ENCODE results near the gene CPHXL. TPM values are rescaled to one million over a fixed set of nuclear protein-coding genes. Genes with fewer than 3 reads are reported as not detected.

CPHXL gene
- total RNA-seq, 1 experiment from 2014 or later = not detected

GRCh38 chr16:75710344-75710743 is 15.9 kb downstream of the CPHXL start:
- CTCF ChIA-PET = no interaction called here
- BruUV-seq (replicated peaks) = no TSS peak
- H3K9me3 Mint-ChIP-seq (ENCODE audit: low read depth, unreplicated experiment) = no peaks in the 10 kb centered on the region
- peaks cover 74% of the 10 kb centered on the region for H3K27me3 Mint-ChIP-seq (ENCODE audit: unreplicated experiment)
- H3K4me3 Mint-ChIP-seq (ENCODE audit: low read depth, unreplicated experiment) = no peak overlapping the region
- no peak overlapping the region for H3K27ac Mint-ChIP-seq (ENCODE audit: unreplicated experiment)
- DNase-seq = no peak
- intact Hi-C loops (cut with micrococcal nuclease; ENCODE audit: unreplicated experiment) = no loop called here
- no peaks in the 10 kb centered on the region for H3K36me3 Mint-ChIP-seq (ENCODE audit: insufficient read depth, unreplicated experiment)
- TF ChIP-seq, protein P1, sequence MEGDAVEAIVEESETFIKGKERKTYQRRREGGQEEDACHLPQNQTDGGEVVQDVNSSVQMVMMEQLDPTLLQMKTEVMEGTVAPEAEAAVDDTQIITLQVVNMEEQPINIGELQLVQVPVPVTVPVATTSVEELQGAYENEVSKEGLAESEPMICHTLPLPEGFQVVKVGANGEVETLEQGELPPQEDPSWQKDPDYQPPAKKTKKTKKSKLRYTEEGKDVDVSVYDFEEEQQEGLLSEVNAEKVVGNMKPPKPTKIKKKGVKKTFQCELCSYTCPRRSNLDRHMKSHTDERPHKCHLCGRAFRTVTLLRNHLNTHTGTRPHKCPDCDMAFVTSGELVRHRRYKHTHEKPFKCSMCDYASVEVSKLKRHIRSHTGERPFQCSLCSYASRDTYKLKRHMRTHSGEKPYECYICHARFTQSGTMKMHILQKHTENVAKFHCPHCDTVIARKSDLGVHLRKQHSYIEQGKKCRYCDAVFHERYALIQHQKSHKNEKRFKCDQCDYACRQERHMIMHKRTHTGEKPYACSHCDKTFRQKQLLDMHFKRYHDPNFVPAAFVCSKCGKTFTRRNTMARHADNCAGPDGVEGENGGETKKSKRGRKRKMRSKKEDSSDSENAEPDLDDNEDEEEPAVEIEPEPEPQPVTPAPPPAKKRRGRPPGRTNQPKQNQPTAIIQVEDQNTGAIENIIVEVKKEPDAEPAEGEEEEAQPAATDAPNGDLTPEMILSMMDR (IDR thresholded peaks at IDR 0.05; ENCODE audit: unreplicated experiment) = no peak
- no peaks in the 10 kb centered on the region for H3K4me1 Mint-ChIP-seq (ENCODE audit: low read depth, unreplicated experiment)

GRCh38 chr16:75703306-75703705 is 23.0 kb downstream of the CPHXL start:
- Mint-ChIP-seq H3K27me3 (ENCODE audit: unreplicated experiment) (peaks cover 29% of the 10 kb centered on the region), H3K9me3 (ENCODE audit: low read depth, unreplicated experiment) (no peaks in the 10 kb centered on the region), H3K36me3 (ENCODE audit: insufficient read depth, unreplicated experiment) (no peaks in the 10 kb centered on the region), H3K27ac (ENCODE audit: unreplicated experiment) (no peak overlapping the region), H3K4me1 (ENCODE audit: low read depth, unreplicated experiment) (no peaks in the 10 kb centered on the region), H3K4me3 (ENCODE audit: low read depth, unreplicated experiment) (no peak overlapping the region)
- CTCF ChIA-PET = no interaction called here
- BruUV-seq (replicated peaks) = no TSS peak
- TF ChIP-seq, protein P1 (IDR thresholded peaks at IDR 0.05; ENCODE audit: unreplicated experiment) = no peak
- no peak for DNase-seq
- intact Hi-C loops (cut with micrococcal nuclease; ENCODE audit: unreplicated experiment) = no loop called here

GRCh38 chr16:75702242-75702641 is 24.0 kb downstream of the CPHXL start:
- no peaks in the 10 kb centered on the region for H3K9me3 Mint-ChIP-seq (ENCODE audit: low read depth, unreplicated experiment)
- no peaks in the 10 kb centered on the region for H3K36me3 Mint-ChIP-seq (ENCODE audit: insufficient read depth, unreplicated experiment)
- H3K27me3 Mint-ChIP-seq (ENCODE audit: unreplicated experiment) = peaks cover 25% of the 10 kb centered on the region
- TF ChIP-seq, protein P1 (IDR thresholded peaks at IDR 0.05; ENCODE audit: unreplicated experiment) = no peak
- intact Hi-C loops (cut with micrococcal nuclease; ENCODE audit: unreplicated experiment) = no loop called here
- H3K4me3 Mint-ChIP-seq (ENCODE audit: low read depth, unreplicated experiment) = no peak overlapping the region
- no TSS peak for BruUV-seq (replicated peaks)
- H3K4me1 Mint-ChIP-seq (ENCODE audit: low read depth, unreplicated experiment) = no peaks in the 10 kb centered on the region
- CTCF ChIA-PET = no interaction called here
- DNase-seq = no peak
- no peak overlapping the region for H3K27ac Mint-ChIP-seq (ENCODE audit: unreplicated experiment)

GRCh38 chr16:75701361-75701760 is 24.9 kb downstream of the CPHXL start, which contains the start of gene DUXB:
TSS of gene DUXB (minus strand) at chr16:75701461. CDS start at chr16:75701418, 43 bp downstream.
- intact Hi-C loops (cut with micrococcal nuclease; ENCODE audit: unreplicated experiment) = no loop called here
- TF ChIP-seq, protein P1 (IDR thresholded peaks at IDR 0.05; ENCODE audit: unreplicated experiment) = no peak
- H3K4me1 Mint-ChIP-seq (ENCODE audit: low read depth, unreplicated experiment) = no peaks in the 10 kb centered on the region
- H3K27me3 Mint-ChIP-seq (ENCODE audit: unreplicated experiment) = peaks cover 16% of the 10 kb centered on the region
- H3K36me3 Mint-ChIP-seq (ENCODE audit: insufficient read depth, unreplicated experiment) = no peaks in the 10 kb centered on the region
- no peak within 1 kb of the TSS for H3K4me3 Mint-ChIP-seq (ENCODE audit: low read depth, unreplicated experiment)
- no peak within 1 kb of the TSS for H3K27ac Mint-ChIP-seq (ENCODE audit: unreplicated experiment)
- DNase-seq = no peak
- no peaks in the 10 kb centered on the region for H3K9me3 Mint-ChIP-seq (ENCODE audit: low read depth, unreplicated experiment)
- BruUV-seq (replicated peaks) = no TSS peak
- CTCF ChIA-PET = interaction anchor here (0.7 kb wide), 1 partner anchor 135 kb away, joined by 4 read pairs; the partner anchor contains the start of gene GABARAPL2

All from Calu3 (cell line).